ENCODE data around the gene LMOD1.

LMOD1 gene

GRCh38 chr1:201930137-201930536 lies 16.2 kb downstream of the LMOD1 start:
- H3K4me3 ChIP-seq (ENCODE audit: control insufficient read depth, low read depth, low read length), result no peak overlapping the region
- TF ChIP-seq CTCF (conservative IDR thresholded peaks at IDR 0.05; ENCODE audit: control insufficient read depth, insufficient read depth, low read depth, low read length), result no peak
- no peak for DNase-seq (ENCODE audit: low read depth)

GRCh38 chr1:201928266-201928665 lies 18.1 kb downstream of the LMOD1 start:
- no peak for TF ChIP-seq CTCF (conservative IDR thresholded peaks at IDR 0.05; ENCODE audit: control insufficient read depth, insufficient read depth, low read depth, low read length)
- H3K4me3 ChIP-seq (ENCODE audit: control insufficient read depth, low read depth, low read length), result no peak overlapping the region
- no peak for DNase-seq (ENCODE audit: low read depth)

GRCh38 chr1:201925981-201926645 lies 20.2 kb downstream of the LMOD1 start:
- no peak for TF ChIP-seq CTCF (conservative IDR thresholded peaks at IDR 0.05; ENCODE audit: control insufficient read depth, insufficient read depth, low read depth, low read length)
- H3K4me3 ChIP-seq (ENCODE audit: control insufficient read depth, low read depth, low read length), result no peak overlapping the region
- DNase-seq (ENCODE audit: low read depth), result no peak

- TF ChIP-seq CTCF (conservative IDR thresholded peaks at IDR 0.05; ENCODE audit: control insufficient read depth, insufficient read depth, low read depth, low read length), result no peak
- DNase-seq (ENCODE audit: low read depth), result no peak
- no peak overlapping the region for H3K4me3 ChIP-seq (ENCODE audit: control insufficient read depth, low read depth, low read length)
These were observed 21.1 kb downstream of the LMOD1 start for GRCh38 chr1:201925301-201925567.

GRCh38 chr1:201921952-201922558 lies 24.3 kb downstream of the LMOD1 start:
- no peak for DNase-seq (ENCODE audit: low read depth)
- no peak for TF ChIP-seq CTCF (conservative IDR thresholded peaks at IDR 0.05; ENCODE audit: control insufficient read depth, insufficient read depth, low read depth, low read length)
- H3K4me3 ChIP-seq (ENCODE audit: control insufficient read depth, low read depth, low read length), result no peak overlapping the region

- no peak overlapping the region for H3K4me3 ChIP-seq (ENCODE audit: control insufficient read depth, low read depth, low read length)
- no peak for TF ChIP-seq CTCF (conservative IDR thresholded peaks at IDR 0.05; ENCODE audit: control insufficient read depth, insufficient read depth, low read depth, low read length)
- no peak for DNase-seq (ENCODE audit: low read depth)
These were observed 28.0 kb downstream of the LMOD1 start for GRCh38 chr1:201918343-201918742.
